GM19463 (cell line): Measurements from ENCODE around the gene PCNX1.
A peak's percentile ranks its signal among the peaks of the same experiment; 100 is the strongest.
"Not testable (repeated sequence)": the region's sequence is repeated elsewhere in the genome, so short reads cannot be mapped to it uniquely, and the experiment has no call there.

Experiments used
- ATAC-seq: cut with Tn5 transposase; IDR thresholded peaks from one replicate; pipeline ENCODE4 v1.9.1; 2021; ENCODE audit warnings: mild to moderate bottlenecking, moderate library complexity; ENCODE audit not compliant: unreplicated experiment

PCNX1 gene

DNA sequence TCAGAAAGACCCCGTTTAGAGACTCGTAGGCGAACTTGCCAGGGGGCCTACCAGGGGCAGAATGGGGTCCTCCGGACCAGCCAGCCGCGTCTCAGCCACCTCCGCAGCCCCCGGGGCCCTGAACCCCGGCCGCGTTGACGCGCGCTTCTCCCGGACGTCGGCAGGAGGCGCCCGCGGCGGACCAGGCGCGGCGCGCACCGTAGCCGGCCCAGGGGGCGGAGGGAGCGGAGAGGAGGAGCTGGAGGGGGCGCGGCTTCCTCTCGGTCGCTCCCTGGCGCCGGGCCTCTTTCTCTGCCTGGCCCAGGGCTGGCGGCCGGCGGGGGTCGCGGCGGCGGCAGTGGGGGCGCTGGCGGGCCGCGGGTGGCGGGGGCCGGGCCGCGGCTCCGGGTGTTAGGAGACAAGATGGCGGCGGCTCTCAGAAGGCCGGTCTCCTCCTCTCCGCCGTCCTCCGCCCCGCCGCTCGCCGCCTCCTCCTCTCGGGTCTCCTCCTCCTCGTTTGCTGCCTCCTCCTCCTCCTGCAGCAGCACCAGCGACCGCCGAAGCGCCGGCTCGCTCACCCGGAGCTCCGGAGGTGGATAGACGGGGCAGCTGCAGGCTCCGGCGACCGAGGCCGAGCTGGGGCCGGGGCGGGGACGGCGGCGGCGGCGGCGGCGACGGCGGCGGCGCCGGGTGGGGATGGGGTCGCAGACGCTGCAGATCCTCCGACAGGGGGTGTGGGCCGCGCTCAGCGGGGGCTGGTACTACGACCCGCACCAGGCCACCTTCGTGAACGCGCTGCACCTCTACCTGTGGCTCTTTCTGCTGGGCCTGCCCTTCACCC lies at the start of gene PCNX1:
Gene PCNX1 (plus strand): TSS at position 284 of the 820 bp plus-strand sequence. CDS start 392 bp downstream, at position 676.
- ATAC-seq, result peak; percentile 73

- no peak for ATAC-seq
Measured at GRCh38 chr14:70857496-70857890, 49.8 kb upstream of the PCNX1 start.

GRCh38 chr14:70858641-70859040 lies 48.6 kb upstream of the PCNX1 start:
- ATAC-seq, result no peak

- not testable (repeated sequence) for ATAC-seq
Measured at GRCh38 chr14:70866992-70867391, 40.3 kb upstream of the PCNX1 start.

- ATAC-seq, result no peak
Measured at GRCh38 chr14:70871001-70871400, 36.3 kb upstream of the PCNX1 start.

GRCh38 chr14:70871863-70872677 lies 35.2 kb upstream of the PCNX1 start:
- peak; percentile 48 for ATAC-seq

- ATAC-seq, result no peak
Measured at GRCh38 chr14:70872678-70873020, 34.6 kb upstream of the PCNX1 start.

DNA sequence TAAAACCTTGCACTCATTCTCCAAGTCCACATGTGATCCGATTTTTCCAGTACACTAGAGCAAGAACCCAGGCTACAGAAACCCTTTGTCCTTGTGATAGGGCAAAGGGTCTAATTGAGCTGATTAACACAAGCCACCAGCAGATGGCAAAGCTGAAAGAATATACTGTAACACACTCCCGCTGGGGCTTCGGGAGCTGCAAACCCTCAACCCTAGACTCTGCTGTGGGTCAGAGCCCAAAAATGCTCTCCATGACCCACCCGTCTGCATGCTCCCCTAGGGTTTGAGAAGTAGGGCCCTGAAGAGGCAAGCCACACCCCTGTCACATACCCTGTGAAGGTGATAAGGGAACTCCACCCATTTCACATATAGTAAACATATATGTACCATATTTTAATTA lies 33.6 kb upstream of the PCNX1 start:
- ATAC-seq, result no peak

DNA sequence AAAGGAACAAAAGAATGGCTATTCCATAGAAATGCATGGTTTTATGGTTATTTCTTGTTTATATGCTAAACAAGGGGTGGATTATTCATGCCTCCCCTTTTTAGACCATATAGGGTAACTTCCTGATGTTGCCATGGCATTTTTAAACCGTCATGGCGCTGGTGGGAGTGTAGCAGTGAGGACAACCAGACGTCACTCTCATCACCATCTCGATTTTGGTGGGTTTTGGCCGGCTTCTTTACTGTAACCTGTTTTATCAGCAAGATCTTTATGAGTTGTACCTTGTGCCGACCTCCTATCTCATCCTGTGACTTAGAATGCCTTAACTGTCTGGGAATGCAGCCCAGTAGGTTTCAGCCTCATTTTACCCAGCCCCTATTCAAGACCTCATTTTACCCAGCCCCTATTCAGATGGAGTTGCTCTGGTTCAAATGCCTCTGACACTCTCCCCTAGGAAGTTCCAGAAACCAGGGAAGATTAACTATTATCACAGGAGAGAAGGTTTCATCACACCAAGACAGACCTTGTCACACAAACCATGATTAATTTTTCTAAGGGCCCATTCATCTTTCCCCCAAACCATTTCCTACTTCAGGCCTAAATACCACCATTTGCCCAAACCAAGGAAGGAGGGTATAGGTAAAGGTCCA lies 31.3 kb upstream of the PCNX1 start:
- not testable (repeated sequence) for ATAC-seq

DNA sequence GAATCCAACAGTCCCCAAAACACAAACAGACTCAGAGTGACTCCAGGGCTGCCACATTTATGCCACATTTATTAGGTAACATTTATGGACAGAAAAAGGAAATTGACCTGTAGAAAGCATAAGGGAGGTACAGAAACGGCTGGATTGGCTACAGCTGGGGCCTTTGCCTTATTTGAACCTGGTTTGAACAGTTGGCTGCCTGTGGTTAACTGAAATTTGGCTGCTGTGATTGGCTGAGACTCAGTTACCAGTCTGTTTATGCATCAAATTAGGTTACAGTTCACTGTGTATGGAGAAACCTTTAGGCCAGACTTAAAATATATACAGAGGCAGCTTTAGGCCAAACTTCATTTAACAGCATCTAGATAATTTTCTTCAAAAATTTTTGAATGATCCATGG lies 27.8 kb upstream of the PCNX1 start:
- no peak for ATAC-seq

GRCh38 chr14:70880888-70881287 lies 26.4 kb upstream of the PCNX1 start:
- ATAC-seq, result not testable (repeated sequence)

DNA sequence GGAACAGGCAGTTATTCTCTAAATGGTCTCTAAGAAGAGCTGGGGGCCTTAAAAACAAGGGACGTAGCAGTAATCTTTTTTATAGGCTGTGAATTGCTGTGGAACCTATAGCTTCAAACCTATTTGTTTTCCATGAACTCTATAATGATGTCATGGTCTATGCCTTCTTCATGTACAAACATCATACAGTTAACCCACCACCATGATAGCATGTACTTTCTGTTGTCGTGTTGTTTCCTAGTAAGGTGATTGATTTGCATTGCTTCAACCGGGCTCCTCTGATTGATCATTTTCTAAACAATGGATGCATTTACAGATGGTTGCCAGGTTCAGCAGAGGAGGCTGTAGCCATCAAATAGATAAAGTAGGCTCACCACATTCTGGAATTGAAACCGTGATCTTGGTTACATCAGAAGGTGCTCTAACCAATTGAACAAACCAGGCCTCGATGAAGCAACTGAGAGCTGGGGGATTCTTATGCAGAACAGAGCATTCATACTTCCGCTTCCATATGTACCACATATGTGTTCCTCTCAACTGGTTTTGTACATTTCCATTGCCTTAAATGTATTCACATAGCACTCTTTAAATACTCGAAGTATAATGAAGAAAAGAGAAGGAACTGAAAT lies 25.6 kb upstream of the PCNX1 start:
- ATAC-seq, result peak; percentile 58

DNA sequence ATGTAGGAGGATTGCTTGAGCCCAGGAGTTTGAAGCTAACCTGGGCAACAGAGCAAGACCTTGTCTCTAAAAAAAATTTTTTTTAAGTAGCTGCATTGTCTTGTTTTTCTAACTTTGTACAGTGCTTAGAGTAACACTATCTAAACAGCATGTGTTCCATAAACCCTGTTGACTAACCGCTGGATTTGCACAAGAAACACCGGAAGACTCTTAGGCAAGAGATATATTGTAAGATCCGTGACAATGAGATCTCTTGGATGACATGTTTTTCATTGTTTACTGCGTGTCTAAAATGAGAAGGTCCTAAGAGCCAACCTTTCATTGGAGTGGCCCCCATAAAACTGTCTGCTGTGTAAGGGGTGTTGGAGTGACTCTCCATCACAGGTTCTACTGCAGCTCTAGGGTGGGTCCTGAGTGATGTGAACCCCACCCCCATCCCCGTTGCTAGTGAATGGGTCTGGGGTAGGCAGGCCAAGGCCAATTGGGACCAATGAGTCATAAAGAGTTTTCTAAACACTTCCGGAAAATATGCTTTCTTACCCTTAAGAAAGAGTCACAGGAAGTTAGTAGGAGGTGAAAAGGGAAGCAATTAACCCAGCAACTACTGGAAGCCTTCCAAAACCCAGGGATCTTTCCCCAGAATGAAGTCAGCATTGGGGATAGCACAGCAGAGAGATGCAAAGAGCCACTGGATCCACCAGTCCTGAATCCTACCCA lies 24.3 kb upstream of the PCNX1 start:
- ATAC-seq, result no peak

GRCh38 chr14:70884595-70885342 lies 22.5 kb upstream of the PCNX1 start:
- no peak for ATAC-seq

- no peak for ATAC-seq
Measured at GRCh38 chr14:70885343-70886022, 21.8 kb upstream of the PCNX1 start.

DNA sequence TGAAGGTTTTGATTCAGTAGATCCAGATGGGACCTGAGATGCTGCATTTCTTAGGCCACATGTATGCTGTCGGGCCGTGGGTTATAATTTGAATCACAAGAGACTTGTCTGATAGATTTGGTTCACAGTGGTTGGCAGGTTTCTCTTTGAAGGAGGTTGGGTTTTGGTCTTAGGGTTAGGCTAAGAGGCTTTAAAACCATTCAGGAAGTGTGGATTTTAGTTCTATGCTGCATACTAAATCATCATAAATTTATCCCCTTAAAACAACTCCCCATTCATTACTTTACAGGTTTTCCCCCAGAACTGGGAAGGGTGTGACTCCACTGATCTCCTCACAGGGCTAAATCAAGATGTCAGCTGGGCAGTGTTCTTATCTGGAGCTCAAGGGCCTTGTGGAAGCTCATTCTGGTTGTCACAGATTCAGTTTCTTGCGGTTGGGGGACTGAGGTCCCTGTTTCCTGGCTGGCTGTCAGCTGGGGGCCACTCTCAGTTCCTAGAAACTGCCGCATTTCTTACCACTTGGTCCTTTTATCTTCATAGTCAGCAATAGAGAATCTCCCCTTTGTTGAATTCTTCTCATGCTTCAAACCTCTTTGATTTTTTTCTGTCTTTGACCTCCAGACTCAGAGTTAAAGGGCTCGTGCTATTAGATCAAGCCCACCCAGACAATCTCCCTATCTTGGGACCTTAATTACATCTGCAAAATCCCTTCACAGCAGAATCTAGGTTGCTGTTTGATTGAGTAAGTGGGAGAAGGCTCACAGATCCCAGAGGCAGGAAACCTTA lies 20.6 kb upstream of the PCNX1 start:
- peak; percentile 36 for ATAC-seq

DNA sequence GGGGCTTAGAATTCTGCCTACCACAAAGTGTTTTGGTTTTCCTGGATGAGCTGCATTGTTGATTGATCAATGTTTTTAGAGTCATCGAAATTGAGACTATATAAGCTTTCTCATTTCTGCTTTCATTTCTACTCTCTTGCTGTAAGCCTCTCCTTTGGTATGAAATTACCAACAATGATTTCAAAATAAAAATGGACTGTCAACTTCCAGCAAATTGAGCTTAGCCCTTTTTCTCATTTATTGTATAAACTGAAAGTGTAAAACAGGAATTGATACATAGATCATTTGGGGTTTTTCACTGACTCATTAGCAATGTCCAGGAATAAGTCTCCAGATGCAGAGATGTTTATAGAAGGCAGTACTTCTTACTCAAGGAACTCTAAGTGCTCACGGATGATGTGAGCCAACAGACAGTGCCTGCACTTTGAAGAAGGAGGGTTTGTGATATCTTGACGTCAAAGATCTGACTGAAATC lies 20.0 kb upstream of the PCNX1 start:
- peak; percentile 39 for ATAC-seq
